ENCODE measurements around the gene LHX4. TPM values are rescaled to one million over a fixed set of nuclear protein-coding genes. Genes with fewer than 3 reads are reported as not detected.

LHX4 gene
- 0.46 TPM for polyA plus RNA-seq (2012; ENCODE audit: insufficient read depth, insufficient read length, low read depth)

- DNase-seq = peak; percentile 58
- peaks cover 93% of the 10 kb centered on the region for H3K27me3 ChIP-seq
- peaks cover 2% of the 10 kb centered on the region for H3K9me3 ChIP-seq
- no peaks in the 10 kb centered on the region for H3K36me3 ChIP-seq
- no peaks in the 10 kb centered on the region for H3K4me1 ChIP-seq
- TF ChIP-seq CTCF (IDR thresholded peaks at IDR 0.05; ENCODE audit: low read depth, low read length) = no peak
- H3K4me3 ChIP-seq (ENCODE audit: low read depth, low read length) = peak within 1 kb of the TSS; percentile 53
These were observed at the start of gene LHX4 for GRCh38 chr1:180229483-180230415. Gene LHX4 (plus strand): TSS chr1:180230264. CDS start chr1:180230530, 266 bp downstream.

GRCh38 chr1:180181048-180181447, 49.0 kb upstream of the LHX4 start:
- H3K9me3 ChIP-seq = no peaks in the 10 kb centered on the region
- TF ChIP-seq CTCF (IDR thresholded peaks at IDR 0.05; ENCODE audit: low read depth, low read length) = peak; percentile 60
- no peaks in the 10 kb centered on the region for H3K27me3 ChIP-seq
- H3K36me3 ChIP-seq = no peaks in the 10 kb centered on the region
- no peak overlapping the region for H3K4me3 ChIP-seq (ENCODE audit: low read depth, low read length)
- H3K4me1 ChIP-seq = no peaks in the 10 kb centered on the region
- DNase-seq = peak; percentile 60

- no peak for TF ChIP-seq CTCF (IDR thresholded peaks at IDR 0.05; ENCODE audit: low read depth, low read length)
- Histone ChIP-seq H3K9me3 (no peaks in the 10 kb centered on the region), H3K4me1 (no peaks in the 10 kb centered on the region), H3K36me3 (no peaks in the 10 kb centered on the region), H3K4me3 (ENCODE audit: low read depth, low read length) (no peak overlapping the region), H3K27me3 (no peaks in the 10 kb centered on the region)
- DNase-seq = no peak
These were observed 47.9 kb upstream of the LHX4 start for GRCh38 chr1:180181996-180182642.

- Histone ChIP-seq H3K4me1 (no peaks in the 10 kb centered on the region), H3K27me3 (no peaks in the 10 kb centered on the region), H3K36me3 (no peaks in the 10 kb centered on the region), H3K4me3 (ENCODE audit: low read depth, low read length) (no peak overlapping the region), H3K9me3 (no peaks in the 10 kb centered on the region)
- DNase-seq = no peak
- TF ChIP-seq CTCF (IDR thresholded peaks at IDR 0.05; ENCODE audit: low read depth, low read length) = no peak
These were observed 47.3 kb upstream of the LHX4 start for GRCh38 chr1:180182643-180183311.

GRCh38 chr1:180183426-180183825, 46.6 kb upstream of the LHX4 start:
- no peaks in the 10 kb centered on the region for H3K9me3 ChIP-seq
- H3K27me3 ChIP-seq = no peaks in the 10 kb centered on the region
- DNase-seq = no peak
- H3K4me1 ChIP-seq = no peaks in the 10 kb centered on the region
- no peak overlapping the region for H3K4me3 ChIP-seq (ENCODE audit: low read depth, low read length)
- H3K36me3 ChIP-seq = no peaks in the 10 kb centered on the region
- TF ChIP-seq CTCF (IDR thresholded peaks at IDR 0.05; ENCODE audit: low read depth, low read length) = no peak

All from BE2C (cell line).